WTC11 (cell line): ENCODE data around the gene TAOK3. TPM values are rescaled to one million over a fixed set of nuclear protein-coding genes. Genes with fewer than 3 reads are reported as not detected.

Source experiments
- AFF4 ChIP-seq: sonication (generic); formaldehyde crosslinking; IDR thresholded peaks from 2 replicates; pipeline ENCODE4 v1.8.1; 2023; ENCODE audit warnings: mild to moderate bottlenecking, missing genetic modification reagents, borderline replicate concordance
- ATF1 ChIP-seq: sonication (generic); formaldehyde crosslinking; IDR thresholded peaks from 2 replicates; pipeline ENCODE4 v1.8.1; 2023; ENCODE audit warnings: mild to moderate bottlenecking, moderate library complexity, missing genetic modification reagents
- CBFB ChIP-seq: sonication (generic); formaldehyde crosslinking; IDR thresholded peaks from 2 replicates; pipeline ENCODE4 v1.8.1; 2022; ENCODE audit warnings: mild to moderate bottlenecking, low read depth, missing genetic modification reagents
- E2F5 ChIP-seq: sonication (generic); formaldehyde crosslinking; IDR thresholded peaks from 2 replicates; pipeline ENCODE4 v1.8.1; 2022; ENCODE audit warnings: mild to moderate bottlenecking, moderate library complexity, missing genetic modification reagents
- ERG ChIP-seq: fragments of 250-450 bp; sonication (Bioruptor Pico); IDR thresholded peaks from 2 replicates; pipeline ENCODE4 v1.8.0; 2021; ENCODE audit warnings: mild to moderate bottlenecking
- FOXK1 ChIP-seq: sonication (generic); formaldehyde crosslinking; IDR thresholded peaks from 2 replicates; pipeline ENCODE4 v1.8.0; 2022; ENCODE audit warnings: mild to moderate bottlenecking, moderate library complexity, missing genetic modification reagents
- FOXP1 ChIP-seq: sonication (generic); formaldehyde crosslinking; IDR thresholded peaks from 2 replicates; pipeline ENCODE4 v1.8.0; 2022; ENCODE audit warnings: missing genetic modification reagents, mild to moderate bottlenecking, moderate library complexity, borderline replicate concordance
- GABPB1 ChIP-seq: sonication (generic); formaldehyde crosslinking; IDR thresholded peaks from 2 replicates; pipeline ENCODE4 v1.8.1; 2023; ENCODE audit warnings: mild to moderate bottlenecking, missing genetic modification reagents
- GRHL2 ChIP-seq: fragments of 250-450 bp; sonication (Bioruptor Pico); IDR thresholded peaks from 2 replicates; pipeline ENCODE4 v1.8.0; 2022; ENCODE audit warnings: mild to moderate bottlenecking, moderate library complexity; ENCODE audit not compliant: insufficient replicate concordance, severe bottlenecking
- JAZF1 ChIP-seq: fragments of 250-450 bp; sonication (Bioruptor Pico); IDR thresholded peaks from 2 replicates; pipeline ENCODE4 v1.9.0; 2021; ENCODE audit warnings: moderate library complexity, mild to moderate bottlenecking, inconsistent platforms
- NR1H2 ChIP-seq: sonication (generic); formaldehyde crosslinking; IDR thresholded peaks from 2 replicates; pipeline ENCODE4 v1.9.0; 2021; ENCODE audit warnings: mild to moderate bottlenecking, moderate library complexity, missing genetic modification reagents
- SMAD3 ChIP-seq: sonication (generic); formaldehyde crosslinking; IDR thresholded peaks from 2 replicates; pipeline ENCODE4 v1.8.0; 2022; ENCODE audit warnings: missing genetic modification reagents, mild to moderate bottlenecking, borderline replicate concordance
- SOX15 ChIP-seq: fragments of 250-450 bp; sonication (Bioruptor Pico); IDR thresholded peaks from 2 replicates; pipeline ENCODE4 v1.9.0; 2021; ENCODE audit warnings: mild to moderate bottlenecking
- TCF7 ChIP-seq: sonication (generic); formaldehyde crosslinking; IDR thresholded peaks from 2 replicates; pipeline ENCODE4 v1.8.0; 2022; ENCODE audit warnings: mild to moderate bottlenecking, low read depth, missing genetic modification reagents, moderate library complexity
- TEAD1 ChIP-seq: sonication (generic); formaldehyde crosslinking; IDR thresholded peaks from 2 replicates; pipeline ENCODE4 v1.8.0; 2022; ENCODE audit warnings: mild to moderate bottlenecking, missing genetic modification reagents
- TP53 ChIP-seq: sonication (generic); formaldehyde crosslinking; IDR thresholded peaks from 2 replicates; pipeline ENCODE4 v1.8.1; 2023; ENCODE audit warnings: mild to moderate bottlenecking, missing genetic modification reagents
- USF1 ChIP-seq: sonication (generic); formaldehyde crosslinking; IDR thresholded peaks from 2 replicates; pipeline ENCODE4 v1.8.0; 2022; ENCODE audit warnings: mild to moderate bottlenecking, missing genetic modification reagents
- ZNF396 ChIP-seq: fragments of 250-450 bp; sonication (Bioruptor Pico); IDR thresholded peaks from 2 replicates; pipeline ENCODE4 v1.8.0; 2021; ENCODE audit warnings: mild to moderate bottlenecking, moderate library complexity, borderline replicate concordance
- ZNF671 ChIP-seq: fragments of 250-450 bp; sonication (Bioruptor Pico); IDR thresholded peaks from 2 replicates; pipeline ENCODE4 v1.8.0; 2021; ENCODE audit warnings: mild to moderate bottlenecking
- total RNA-seq: library from RNA; stranded (reverse); gene quantifications from 3 replicates; pipeline ENCODE4 v1.2.3, GENCODE V29; 2021
- TF ChIP-seq, protein P1 (sequence below): sonication (generic); formaldehyde crosslinking; IDR thresholded peaks from 2 replicates; pipeline ENCODE4 v1.8.1; 2023; ENCODE audit warnings: mild to moderate bottlenecking, missing genetic modification reagents, moderate library complexity
- TF ChIP-seq, protein P2 (sequence below): sonication (generic); formaldehyde crosslinking; IDR thresholded peaks from 2 replicates; pipeline ENCODE4 v1.8.1; 2022; ENCODE audit warnings: missing genetic modification reagents, borderline replicate concordance
- TF ChIP-seq, protein P3 (sequence below): fragments of 200-600 bp; IDR thresholded peaks from 2 replicates; pipeline ENCODE4 v1.8.0; 2022; ENCODE audit warnings: antibody characterized with exemption

TAOK3 gene
- total RNA-seq, 1 experiment from 2014 or later: 13.0 TPM

GRCh38 chr12:118376089-118377020, 3.6 kb upstream of the TAOK3 start, which contains the start of gene SUDS3 (continued):
- TF ChIP-seq GABPB1 (CRISPR knock-in tag) (peak; percentile 29), TEAD1 (CRISPR knock-in tag) (no peak; the same call in 1 of the 2 replicates), ERG (no peak), JAZF1 (CRISPR knock-in tag) (no peak), FOXK1 (CRISPR knock-in tag) (peak; percentile 79), GRHL2 (no peak), FOXP1 (peak; percentile 78), TP53 (CRISPR knock-in tag) (no peak), SMAD3 (CRISPR knock-in tag) (peak; percentile 59; the same call in 1 of the 2 replicates), ZNF671 (CRISPR knock-in tag) (no peak), ATF1 (CRISPR knock-in tag) (no peak), CBFB (CRISPR knock-in tag) (no peak), NR1H2 (no peak), ZNF396 (CRISPR knock-in tag) (no peak), AFF4 (CRISPR knock-in tag) (no peak; the same call in 1 of the 2 replicates), SOX15 (CRISPR knock-in tag) (no peak), TCF7 (no peak), E2F5 (CRISPR knock-in tag) (peak; percentile 89), USF1 (CRISPR knock-in tag) (no peak)
- TF ChIP-seq, protein P1, sequence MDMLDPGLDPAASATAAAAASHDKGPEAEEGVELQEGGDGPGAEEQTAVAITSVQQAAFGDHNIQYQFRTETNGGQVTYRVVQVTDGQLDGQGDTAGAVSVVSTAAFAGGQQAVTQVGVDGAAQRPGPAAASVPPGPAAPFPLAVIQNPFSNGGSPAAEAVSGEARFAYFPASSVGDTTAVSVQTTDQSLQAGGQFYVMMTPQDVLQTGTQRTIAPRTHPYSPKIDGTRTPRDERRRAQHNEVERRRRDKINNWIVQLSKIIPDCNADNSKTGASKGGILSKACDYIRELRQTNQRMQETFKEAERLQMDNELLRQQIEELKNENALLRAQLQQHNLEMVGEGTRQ (CRISPR knock-in tag): 0 out of 2 replicates have a peak, but pooled peaks have one; percentile 22
- TF ChIP-seq, protein P2, sequence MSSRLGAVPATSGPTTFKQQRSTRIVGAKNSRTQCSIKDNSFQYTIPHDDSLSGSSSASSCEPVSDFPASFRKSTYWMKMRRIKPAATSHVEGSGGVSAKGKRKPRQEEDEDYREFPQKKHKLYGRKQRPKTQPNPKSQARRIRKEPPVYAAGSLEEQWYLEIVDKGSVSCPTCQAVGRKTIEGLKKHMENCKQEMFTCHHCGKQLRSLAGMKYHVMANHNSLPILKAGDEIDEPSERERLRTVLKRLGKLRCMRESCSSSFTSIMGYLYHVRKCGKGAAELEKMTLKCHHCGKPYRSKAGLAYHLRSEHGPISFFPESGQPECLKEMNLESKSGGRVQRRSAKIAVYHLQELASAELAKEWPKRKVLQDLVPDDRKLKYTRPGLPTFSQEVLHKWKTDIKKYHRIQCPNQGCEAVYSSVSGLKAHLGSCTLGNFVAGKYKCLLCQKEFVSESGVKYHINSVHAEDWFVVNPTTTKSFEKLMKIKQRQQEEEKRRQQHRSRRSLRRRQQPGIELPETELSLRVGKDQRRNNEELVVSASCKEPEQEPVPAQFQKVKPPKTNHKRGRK: no peak
- TF ChIP-seq, protein P3, sequence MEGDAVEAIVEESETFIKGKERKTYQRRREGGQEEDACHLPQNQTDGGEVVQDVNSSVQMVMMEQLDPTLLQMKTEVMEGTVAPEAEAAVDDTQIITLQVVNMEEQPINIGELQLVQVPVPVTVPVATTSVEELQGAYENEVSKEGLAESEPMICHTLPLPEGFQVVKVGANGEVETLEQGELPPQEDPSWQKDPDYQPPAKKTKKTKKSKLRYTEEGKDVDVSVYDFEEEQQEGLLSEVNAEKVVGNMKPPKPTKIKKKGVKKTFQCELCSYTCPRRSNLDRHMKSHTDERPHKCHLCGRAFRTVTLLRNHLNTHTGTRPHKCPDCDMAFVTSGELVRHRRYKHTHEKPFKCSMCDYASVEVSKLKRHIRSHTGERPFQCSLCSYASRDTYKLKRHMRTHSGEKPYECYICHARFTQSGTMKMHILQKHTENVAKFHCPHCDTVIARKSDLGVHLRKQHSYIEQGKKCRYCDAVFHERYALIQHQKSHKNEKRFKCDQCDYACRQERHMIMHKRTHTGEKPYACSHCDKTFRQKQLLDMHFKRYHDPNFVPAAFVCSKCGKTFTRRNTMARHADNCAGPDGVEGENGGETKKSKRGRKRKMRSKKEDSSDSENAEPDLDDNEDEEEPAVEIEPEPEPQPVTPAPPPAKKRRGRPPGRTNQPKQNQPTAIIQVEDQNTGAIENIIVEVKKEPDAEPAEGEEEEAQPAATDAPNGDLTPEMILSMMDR: peak; percentile 96
